GM08714 (cell line): ENCODE data around the gene LTN1.
A peak's percentile ranks its signal among the peaks of the same experiment; 100 is the strongest.

ENCODE experiments used
- H3K4me3 ChIP-seq: fragments of 200-500 bp; sonication (Bioruptor generic); 2 replicates; pipeline ENCODE4 v1.5.1; 2014; ENCODE audit warnings: mild to moderate bottlenecking, low read length, inconsistent platforms
- ZNF274 ChIP-seq: IDR thresholded peaks from 2 replicates; pipeline ENCODE4 v1.6.1; 2012; ENCODE audit warnings: mild to moderate bottlenecking, low read depth, low read length

LTN1 gene

DNA sequence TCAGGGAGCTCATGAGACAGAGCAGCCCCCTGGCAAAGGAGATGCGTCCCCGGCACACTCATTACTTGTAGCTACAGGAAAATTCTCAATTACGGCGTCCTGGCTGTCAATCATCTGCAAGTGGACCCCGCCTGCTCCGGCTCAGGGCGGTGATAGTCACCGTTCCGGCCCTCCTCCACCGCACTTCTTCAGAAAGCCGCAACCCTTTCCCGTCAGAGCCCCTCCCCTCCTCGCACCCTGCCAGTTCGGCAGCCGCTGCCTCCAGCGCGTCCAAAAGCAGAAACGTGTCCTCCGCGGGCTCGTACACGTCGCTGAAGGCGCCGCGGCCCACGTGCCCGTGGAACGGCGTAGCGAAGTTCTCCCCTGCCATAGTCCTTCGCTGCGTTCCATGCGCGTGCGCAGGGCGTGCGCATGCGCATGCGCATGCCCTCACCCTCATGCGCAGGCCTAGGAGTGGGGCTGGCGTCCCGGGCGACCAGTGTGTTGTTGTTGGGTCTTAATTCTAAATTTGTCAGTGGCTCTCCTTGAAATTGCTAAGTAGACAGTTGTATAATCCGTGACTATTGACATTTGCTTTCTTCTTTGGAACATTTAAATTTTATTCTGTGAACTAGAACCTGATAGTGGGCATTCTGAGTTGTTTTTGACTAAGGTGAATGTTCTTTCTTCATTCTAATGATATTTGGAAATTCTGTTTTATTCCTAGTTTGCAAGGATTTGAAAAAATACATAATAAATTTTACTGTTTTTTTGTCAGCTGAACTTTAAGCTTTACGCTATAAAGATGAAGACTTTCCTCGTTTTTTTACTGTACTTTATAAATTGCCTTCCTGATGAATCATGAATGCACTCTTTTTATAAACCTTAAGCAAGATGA is 107.5 kb downstream of the LTN1 start:
- no peak for TF ChIP-seq ZNF274
- H3K4me3 ChIP-seq, result peak overlapping the region; percentile 75

DNA sequence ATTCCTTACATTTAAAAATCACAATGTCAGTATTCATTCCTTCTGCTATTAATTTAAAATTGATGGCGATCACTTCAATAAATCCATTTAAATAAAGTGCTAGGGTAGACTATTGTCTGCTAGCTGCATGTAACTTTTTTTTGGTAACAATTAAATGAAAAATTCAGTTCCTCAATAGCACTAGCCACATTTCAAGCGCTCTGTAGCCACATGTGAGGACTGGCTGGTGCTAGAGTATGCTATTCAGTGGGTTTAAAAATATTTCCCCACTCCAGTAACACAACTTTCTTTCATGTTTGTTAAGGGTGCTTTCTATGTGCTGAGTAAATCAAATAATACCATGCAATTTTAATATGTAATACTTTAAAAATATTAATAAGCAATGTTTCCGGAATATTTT is 108.2 kb downstream of the LTN1 start:
- peak overlapping the region; percentile 75 for H3K4me3 ChIP-seq
- TF ChIP-seq ZNF274, result no peak

DNA sequence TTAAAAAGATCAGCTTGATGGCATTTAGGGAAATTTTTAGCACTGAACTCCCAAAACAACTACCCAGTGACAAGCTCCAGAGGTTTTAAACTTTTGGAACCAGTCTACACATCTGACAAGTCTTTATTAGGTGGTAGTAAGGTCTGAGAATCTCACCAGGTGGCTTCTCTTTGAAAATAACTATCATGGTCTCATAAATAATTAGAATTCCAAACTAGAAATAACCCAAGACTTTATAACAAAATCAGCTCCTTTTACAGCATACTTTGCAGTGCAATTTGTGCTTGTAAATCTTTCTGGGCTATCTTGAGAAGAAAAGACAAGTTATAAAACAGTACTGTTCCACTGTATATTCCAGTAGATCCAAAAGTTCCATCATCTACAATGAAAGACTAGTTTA is 108.7 kb downstream of the LTN1 start:
- TF ChIP-seq ZNF274, result no peak
- no peak overlapping the region; the same call in 1 of the 2 replicates for H3K4me3 ChIP-seq

DNA sequence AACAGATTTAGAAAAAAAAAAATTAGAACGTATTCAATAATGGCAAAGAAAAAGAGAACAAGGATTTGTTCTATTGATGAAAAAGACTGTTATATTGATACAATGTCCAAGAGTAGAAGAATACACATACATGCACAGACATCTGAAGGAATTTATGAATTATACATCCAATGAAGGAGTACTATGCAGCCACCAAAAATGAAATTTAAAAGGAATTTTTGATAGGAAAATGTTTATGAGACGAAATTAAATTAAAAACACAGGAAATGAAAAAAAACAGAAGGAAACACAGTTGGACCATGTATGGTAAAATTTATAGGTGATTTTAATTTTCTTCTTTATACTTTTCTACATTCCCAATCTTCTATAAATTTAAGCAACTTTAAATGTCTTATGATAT is 110.3 kb downstream of the LTN1 start:
- H3K4me3 ChIP-seq, result no peak overlapping the region
- TF ChIP-seq ZNF274, result no peak
